GM19035 (cell line): ENCODE data around the gene SPPL2B.

ENCODE experiments used
- ATAC-seq: cut with Tn5 transposase; IDR thresholded peaks from one replicate; pipeline ENCODE4 v1.9.1; 2021; ENCODE audit not compliant: unreplicated experiment

Gene SPPL2B

GRCh38 chr19:2353159-2353886 is 24.8 kb downstream of the SPPL2B start:
- no peak for ATAC-seq

GRCh38 chr19:2353887-2354592 is 25.6 kb downstream of the SPPL2B start:
- no peak for ATAC-seq

DNA sequence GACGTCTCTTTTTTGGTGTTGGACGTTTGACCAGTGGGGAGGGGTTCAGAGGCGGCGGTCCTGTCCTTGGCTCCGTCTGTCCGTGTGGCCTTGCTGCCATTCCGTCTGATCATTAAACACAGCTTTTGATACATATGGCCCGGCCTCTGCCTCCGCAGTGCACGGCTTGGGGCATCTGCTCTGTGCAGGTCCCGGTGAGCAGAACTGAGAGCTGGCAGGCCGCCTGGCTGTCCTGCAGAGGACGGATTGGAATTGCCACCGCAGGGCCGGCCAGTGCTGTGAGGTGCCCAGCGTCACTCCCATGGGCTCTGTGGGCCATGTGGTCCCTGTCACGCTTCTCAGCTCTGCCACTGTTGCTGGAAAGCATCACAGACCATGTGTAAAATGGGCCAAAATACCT is 26.2 kb downstream of the SPPL2B start:
- no peak for ATAC-seq

- ATAC-seq, result no peak
These were observed 26.9 kb downstream of the SPPL2B start for GRCh38 chr19:2355168-2356035.

- ATAC-seq, result no peak
These were observed 27.7 kb downstream of the SPPL2B start for GRCh38 chr19:2356036-2356646.

DNA sequence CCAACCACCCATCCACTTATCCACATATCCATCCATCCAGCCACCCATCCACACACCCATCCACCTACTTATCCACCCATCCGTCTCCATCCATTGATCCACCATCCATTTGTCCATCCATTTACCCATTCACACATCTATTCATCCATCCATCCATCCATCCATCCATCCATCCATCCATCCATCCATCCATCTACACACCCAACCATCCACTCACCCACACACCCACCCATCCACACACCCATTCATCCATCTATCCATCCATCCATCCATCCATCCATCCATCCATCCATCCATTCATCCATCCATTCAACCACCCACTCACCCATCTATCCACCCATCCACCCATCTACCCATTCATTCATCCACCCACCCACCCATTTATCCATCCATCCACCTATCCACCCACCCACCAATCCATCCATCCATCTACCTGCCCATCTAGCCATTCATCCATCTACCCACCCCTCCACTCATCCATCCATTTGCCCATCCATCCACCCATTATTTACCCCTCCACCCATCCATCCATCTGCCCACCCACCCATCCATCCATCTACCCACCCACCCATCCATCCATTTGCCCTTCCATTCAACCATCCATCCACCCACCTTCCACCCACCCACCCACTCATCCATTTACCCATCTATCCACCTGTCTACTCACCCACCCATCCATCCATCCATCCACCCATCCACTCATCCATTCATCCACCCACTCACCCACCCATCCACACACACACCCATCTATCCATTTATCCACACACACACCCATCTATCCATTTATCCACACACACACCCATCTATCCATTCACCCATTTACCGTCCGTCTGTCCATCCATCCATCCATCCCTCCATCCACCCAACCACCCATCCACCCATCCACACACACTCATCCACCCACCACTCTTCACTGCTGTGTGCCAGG is 29.1 kb downstream of the SPPL2B start:
- ATAC-seq, result no peak

DNA sequence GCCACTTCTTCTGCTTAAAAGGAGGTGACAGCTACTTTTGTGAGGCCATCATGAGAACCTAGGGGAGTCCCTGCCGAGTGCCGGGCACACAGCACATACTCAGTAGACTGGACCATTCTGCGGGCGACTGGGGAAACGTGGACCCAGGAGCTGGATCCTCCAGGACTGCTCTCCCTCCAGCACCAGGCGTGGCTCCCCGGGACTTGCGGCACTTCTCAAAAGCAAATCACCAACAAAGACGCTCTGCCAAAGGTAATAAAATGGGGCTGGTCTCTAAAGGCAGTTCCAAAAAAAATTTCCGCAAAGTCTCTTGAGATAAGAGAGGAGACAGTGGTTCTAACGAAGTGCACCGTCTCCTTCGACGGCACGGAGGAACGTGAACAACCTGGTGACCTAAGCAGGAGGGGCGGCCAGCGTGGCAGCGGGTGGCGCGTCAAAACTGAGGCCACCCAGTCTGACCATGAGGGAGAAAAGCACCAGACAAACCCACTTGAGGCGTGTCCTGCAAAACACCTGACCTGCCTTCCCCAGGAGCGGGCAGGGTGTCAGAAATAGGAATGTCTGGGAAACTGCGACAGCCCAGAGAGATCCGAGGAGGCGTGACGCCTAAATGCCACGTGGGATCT is 30.2 kb downstream of the SPPL2B start:
- no peak for ATAC-seq

DNA sequence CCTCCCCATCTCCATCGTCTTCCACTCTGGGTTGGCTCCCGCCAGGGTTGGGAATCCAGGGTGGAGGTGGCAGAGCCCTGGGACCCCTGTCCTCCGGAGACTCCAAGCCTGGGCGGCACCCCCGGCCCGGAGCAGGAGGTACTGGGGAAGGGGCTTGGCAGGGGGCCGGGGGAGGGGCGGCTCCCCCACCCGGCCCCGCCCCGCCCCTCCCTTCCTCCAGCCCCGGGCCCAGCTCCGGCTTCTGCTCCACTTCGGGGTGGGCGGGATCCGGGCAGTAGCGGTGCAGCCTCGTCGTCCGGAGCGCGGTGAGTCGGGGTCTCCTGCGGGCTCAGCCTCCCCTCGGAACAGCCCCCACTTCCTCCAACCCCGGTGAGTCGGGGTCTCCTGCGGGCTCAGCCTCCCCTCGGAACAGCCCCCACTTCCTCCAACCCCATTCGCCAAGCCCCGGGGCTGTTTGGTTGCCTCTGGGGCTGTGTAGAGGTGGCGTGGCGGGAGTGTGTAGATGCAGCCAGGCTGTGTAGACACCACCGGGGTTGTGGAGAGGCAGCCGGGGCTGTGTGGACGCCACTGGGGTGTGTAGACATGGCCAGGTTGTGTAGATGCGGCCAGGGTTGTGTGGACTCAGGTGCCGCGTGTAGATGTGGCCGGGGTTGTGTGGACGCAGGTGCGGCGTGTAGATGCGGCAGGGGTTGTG is 31.7 kb downstream of the SPPL2B start, which contains the start of gene TMPRSS9:
TSS of gene TMPRSS9 (plus strand) at position 274 of the 694 bp plus-strand sequence. CDS start 29,521 bp downstream, outside the sequence.
- ATAC-seq, result no peak

- no peak for ATAC-seq
These were observed 32.3 kb downstream of the SPPL2B start for GRCh38 chr19:2360833-2361232.

DNA sequence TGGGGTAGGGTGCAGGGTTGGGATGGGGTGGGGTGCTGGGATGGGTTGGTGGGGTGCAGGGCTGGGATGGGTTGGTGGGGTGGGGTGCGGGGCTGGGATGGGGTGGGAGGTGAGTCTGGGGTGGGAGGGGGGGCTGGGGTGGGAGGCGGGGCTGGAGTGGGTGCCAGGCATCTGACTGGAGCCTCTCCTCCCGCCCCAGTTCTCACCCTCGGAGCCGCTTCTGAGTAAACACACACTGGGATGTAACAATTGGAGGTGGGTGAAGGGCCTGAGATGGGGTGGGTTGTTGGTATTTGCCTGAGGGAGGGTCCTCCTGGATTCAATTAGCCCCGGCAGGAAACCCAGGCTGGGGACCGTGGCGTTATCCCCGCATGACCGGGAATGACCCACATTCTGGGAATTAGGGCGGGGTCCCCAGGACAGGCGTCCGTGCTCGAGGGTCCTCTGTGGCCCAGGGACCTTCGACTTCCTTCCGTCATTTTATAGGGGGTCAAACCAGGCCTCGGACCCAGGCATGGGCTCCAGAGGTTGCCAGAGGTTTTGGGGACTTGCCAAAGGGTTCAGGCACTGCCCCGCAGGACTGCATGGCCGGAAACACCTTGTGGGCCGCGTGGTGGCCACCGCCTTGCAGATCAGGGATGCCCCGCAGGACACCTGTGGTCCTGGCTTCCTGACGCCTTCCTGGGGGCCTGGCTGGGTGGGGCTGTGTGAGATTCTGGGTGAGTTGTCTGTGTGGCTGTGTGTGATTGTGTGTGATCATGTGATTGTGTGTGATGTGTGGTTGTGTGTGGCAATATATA is 33.0 kb downstream of the SPPL2B start:
- no peak for ATAC-seq

DNA sequence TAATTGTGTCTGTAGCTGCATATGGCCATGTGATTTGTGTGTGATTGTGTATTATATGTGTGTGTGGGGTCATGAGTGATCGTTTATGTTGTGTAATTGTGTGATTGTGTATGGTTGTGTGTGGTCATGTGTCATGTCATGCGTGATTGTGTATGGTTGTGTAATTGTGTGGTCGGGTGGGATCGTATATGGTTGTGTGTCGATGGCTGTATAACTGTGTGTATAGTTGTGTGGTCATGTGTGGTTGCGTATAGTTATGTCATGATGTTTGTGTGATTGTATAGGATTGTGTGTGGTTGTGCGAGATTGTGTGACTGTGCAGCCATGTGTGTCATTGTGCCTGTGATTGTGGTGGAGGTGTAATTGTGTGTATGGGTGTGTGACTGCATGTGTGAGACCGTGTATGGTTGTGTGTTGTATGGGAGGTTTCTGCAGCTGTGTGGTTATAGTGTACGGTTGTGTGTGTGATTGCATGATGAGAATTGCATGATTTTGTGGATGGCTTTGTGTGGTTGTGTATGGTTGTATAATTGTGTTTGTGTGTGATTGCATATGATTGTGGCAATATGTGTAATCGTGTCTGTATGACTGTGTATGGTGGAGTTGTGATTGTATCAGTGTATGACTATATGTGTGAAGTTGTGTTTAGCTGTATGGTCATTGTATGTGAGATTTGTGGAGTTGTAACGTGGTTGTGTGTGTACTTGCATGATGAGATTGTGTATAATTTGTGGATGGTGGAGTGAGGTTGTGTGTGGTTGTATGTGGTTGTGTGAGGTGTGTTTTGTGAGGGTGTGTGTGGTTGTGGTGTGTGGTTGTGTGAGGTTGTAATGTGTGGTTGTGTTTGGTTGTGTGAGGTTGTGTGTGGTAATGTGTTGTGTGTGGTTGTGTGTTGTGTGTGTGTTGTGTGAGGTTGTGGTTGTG is 33.8 kb downstream of the SPPL2B start:
- no peak for ATAC-seq

- ATAC-seq, result no peak
These were observed 34.5 kb downstream of the SPPL2B start for GRCh38 chr19:2362970-2363300.

DNA sequence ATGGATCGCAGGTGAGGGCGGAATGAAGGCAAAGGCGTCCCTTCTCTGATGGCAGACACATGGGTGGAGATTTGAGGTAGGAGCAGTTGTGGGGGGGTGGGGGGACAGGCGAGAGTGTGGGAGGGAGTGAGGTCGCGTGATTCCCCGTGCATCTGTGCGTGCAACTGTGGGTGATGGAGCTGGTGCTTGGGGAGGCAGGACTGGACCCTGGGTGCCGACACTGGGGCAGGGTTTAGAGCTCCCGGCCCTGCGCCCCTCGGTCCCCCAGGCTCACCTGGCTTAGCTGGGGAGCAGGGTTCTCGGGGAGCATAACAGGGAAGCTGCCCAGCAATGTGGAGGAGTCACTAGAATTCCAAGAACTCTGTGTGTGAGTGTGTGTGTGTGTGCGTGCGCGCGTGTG is 34.9 kb downstream of the SPPL2B start:
- no peak for ATAC-seq

GRCh38 chr19:2365201-2365970 is 36.9 kb downstream of the SPPL2B start:
- no peak for ATAC-seq

GRCh38 chr19:2371656-2372055 is 43.2 kb downstream of the SPPL2B start:
- no peak for ATAC-seq

DNA sequence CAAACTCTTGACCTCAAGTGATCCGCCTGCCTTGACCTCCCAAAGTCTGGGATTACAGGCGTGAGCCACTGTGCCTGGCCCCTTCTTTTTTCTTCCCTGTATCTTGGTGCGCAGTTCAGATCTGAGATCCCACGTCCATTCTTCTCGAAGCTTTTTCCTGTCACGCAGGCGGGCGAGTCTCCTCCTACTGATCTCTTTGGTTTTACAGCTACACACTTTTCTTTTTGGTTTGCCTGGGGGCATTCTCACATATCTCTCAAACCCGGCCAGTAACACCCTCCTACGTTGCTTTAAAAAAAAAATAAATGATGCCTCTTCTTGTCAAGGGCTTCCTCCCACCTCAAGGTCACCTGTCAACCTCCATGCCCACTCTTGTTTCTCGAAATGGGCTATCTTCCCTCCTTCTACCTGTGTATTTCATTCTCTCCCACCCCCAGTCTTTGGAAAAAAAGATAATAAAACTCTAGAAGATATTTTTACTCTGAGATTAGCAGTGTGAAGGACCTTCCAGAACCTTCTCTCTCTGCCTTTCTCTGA is 43.7 kb downstream of the SPPL2B start:
- no peak for ATAC-seq
